Cardiac septum (tissue), 1 donor: ENCODE measurements around the gene FAR2. TPM values are rescaled to one million over a fixed set of nuclear protein-coding genes. Genes with fewer than 3 reads are reported as not detected.
"Not testable (repeated sequence)": the region's sequence is repeated elsewhere in the genome, so short reads cannot be mapped to it uniquely, and the experiment has no call there.

Experiments used
- DNase-seq: peaks from one replicate; pipeline ENCODE4 v3.0.0-alpha.2; 2020; ENCODE audit warnings: low spot score
- intact Hi-C: fragments of 100-400 bp; cut with DNase I; formaldehyde crosslinking; loops from one replicate; pipeline ENCODE4 v1.14.0; 2022
- total RNA-seq: library from RNA; stranded (reverse); fragmentation: NEBNext Ultra II Directional; extraction: Animal tissue kit (Norgen Biotek cat#: 25700); gene quantifications from one replicate; pipeline ENCODE4 v1.2.1, GENCODE V29; 2021
- donor health status: DM: no; HTN: no; CAD: no.

Gene FAR2
- total RNA-seq, 1 donor from 2014 or later = 3.3 TPM

GRCh38 chr12:29374913-29375312 is 225.8 kb downstream of the FAR2 start:
- DNase-seq = no peak
- intact Hi-C loops = no loop called here

DNA sequence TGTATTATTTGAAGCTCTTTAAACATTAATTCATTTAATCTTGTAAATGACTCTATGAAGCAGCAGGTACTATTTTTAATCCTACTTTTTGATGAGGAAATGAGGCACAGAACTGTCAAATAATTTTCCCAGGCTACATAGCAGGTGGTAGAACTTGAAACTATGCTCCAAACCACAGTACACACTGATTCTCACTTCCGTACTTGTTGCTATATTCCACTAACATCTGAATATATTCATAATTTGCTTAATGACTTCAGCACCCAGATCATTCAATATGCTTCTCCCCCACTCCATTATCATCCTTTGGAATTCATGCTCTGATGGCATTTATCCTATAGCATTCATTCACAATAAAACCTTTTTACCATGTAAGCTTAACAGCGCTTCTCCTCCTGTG is 227.0 kb downstream of the FAR2 start:
- no peak for DNase-seq

DNA sequence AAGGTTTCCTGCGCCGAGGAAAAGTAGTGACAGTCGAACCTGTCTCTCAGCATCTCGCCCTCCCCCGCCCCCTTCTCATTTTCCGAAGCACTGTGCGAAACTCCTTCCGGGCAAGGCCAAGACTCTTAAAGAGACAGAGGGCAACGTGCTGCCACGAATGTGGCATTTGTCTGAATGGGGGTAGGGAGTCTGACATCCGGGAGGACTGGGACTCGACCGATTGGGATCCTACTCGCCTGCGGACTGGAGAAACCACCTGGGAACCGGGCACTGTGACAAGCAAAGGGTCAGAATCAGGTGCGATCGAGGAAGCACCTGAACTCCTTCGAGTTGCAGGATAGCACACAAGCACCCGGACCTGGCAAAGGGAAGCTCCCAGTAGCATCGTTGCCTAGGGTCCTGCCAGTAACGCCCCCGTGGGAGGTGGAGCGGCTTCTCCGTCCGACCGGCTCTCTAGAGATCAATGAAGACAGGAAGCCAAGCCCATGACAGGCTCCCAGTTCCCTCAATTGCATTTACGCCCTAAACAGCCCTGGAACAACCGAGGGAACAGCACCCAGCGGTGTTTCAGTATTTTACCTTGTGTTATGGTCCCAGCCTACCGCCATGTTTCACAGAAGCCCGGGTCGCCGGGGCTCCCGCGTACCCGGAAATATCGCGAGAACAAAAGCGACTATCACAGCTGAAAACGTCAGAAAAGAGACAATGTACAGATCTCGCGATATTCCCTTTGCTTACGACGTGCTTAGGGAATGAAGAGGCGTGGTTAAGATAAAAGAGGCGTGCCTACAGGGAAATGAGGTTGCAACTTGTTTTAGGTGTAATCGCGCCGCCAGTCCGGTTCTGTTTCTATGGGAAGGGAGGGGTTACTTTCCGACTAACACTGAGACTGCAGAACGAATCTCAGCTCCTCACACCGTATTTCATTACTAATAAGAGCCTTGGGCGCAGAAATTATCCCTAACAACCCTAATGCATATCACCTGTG is 231.8 kb downstream of the FAR2 start, which contains the start of gene ERGIC2:
Gene ERGIC2 (minus strand): TSS at position 637 of the 988 bp plus-strand sequence. CDS start 9,539 bp downstream, outside the sequence.
- intact Hi-C loops = loop anchor here (5.0 kb wide), 1 partner anchor 64 kb away; no protein-coding TSS in a partner anchor
- DNase-seq = peak; percentile 93

More for the DNA sequence above, 227.0 kb downstream of the FAR2 start:
- intact Hi-C loops = no loop called here

GRCh38 chr12:29382251-29382650 is 233.2 kb downstream of the FAR2 start:
- intact Hi-C loops = loop anchor here (5.0 kb wide), 1 partner anchor 65 kb away; no protein-coding TSS in a partner anchor
- no peak for DNase-seq

DNA sequence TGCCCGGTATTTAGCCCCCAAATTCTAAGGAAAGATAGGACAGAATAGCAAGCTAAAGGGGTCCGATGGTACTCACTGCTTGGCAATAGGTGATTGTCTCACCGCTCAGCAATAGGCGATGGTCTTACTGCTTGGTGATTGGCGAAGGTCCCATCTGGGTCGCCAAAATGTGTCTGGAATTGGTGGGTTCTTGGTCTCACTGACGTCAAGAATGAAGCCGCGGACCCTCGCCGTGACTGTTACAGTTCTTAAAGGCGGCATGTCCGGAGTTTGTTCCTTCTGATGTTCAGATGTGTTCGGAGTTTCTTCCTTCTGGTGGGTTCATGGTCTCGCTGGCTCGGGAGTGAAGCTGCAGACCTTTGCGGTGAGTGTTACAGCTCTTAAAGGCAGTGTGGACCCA is 236.1 kb downstream of the FAR2 start:
- not testable (repeated sequence) for DNase-seq

More for the DNA sequence above, 236.1 kb downstream of the FAR2 start:
- intact Hi-C loops = not testable (repeated sequence)

Other genes with a start within 250 kb of the FAR2 start
- 84.1 TPM for gene ERGIC2, start 231.9 kb downstream of the FAR2 start, total RNA-seq